Coronary artery (tissue), 2 donors: ENCODE results near the gene BHMT.
A peak's percentile ranks its signal among the peaks of the same experiment; 100 is the strongest.

Source experiments
- DNase-seq: peaks from one replicate; pipeline ENCODE4 v3.0.0-alpha.2; 2017; ENCODE audit warnings: low spot score
- H3K27ac ChIP-seq, 2 donors: fragments of 200-600 bp; sonication (generic); one replicate each; pipeline ENCODE4 v1.5.1; 2016 to 2019
- H3K4me3 ChIP-seq: fragments of 200-600 bp; sonication (generic); 2 replicates; pipeline ENCODE4 v1.5.1; 2016; ENCODE audit warnings: mild to moderate bottlenecking, moderate library complexity
- CTCF ChIP-seq: fragments of 200-600 bp; sonication (generic); IDR thresholded peaks from one replicate; pipeline ENCODE4 v1.5.1; 2019; ENCODE audit warnings: antibody characterized with exemption

BHMT gene

GRCh38 chr5:79111960-79112702 lies 522 bp downstream of the BHMT start:
- H3K4me3 ChIP-seq, result peak overlapping the region; percentile 14
- TF ChIP-seq CTCF, result no peak

GRCh38 chr5:79112703-79113058 lies 1.1 kb downstream of the BHMT start:
- TF ChIP-seq CTCF, result no peak
- Histone ChIP-seq H3K27ac (no peak overlapping the region), H3K4me3 (no peak overlapping the region)
- DNase-seq, result no peak

More at GRCh38 chr5:79111960-79112702, 522 bp downstream of the BHMT start:
- DNase-seq, result no peak
- H3K27ac ChIP-seq, result no peak overlapping the region

- no peak for TF ChIP-seq CTCF
- no peak for DNase-seq
- Histone ChIP-seq H3K27ac (no peak overlapping the region), H3K4me3 (no peak overlapping the region)
These were observed 7.9 kb downstream of the BHMT start for GRCh38 chr5:79119486-79119885.

- TF ChIP-seq CTCF, result no peak
- Histone ChIP-seq H3K4me3 (no peak overlapping the region), H3K27ac (no peak overlapping the region)
- DNase-seq, result no peak
These were observed 8.6 kb downstream of the BHMT start for GRCh38 chr5:79120221-79120620.

GRCh38 chr5:79122973-79123372 lies 11.4 kb downstream of the BHMT start:
- no peak overlapping the region for H3K4me3 ChIP-seq
- H3K27ac ChIP-seq, result no peak overlapping the region
- TF ChIP-seq CTCF, result no peak
- no peak for DNase-seq

- no peak for TF ChIP-seq CTCF
- no peak overlapping the region for H3K27ac ChIP-seq
- DNase-seq, result no peak
- no peak overlapping the region for H3K4me3 ChIP-seq
These were observed 13.0 kb downstream of the BHMT start for GRCh38 chr5:79124607-79125006.

GRCh38 chr5:79130781-79131180 lies 19.2 kb downstream of the BHMT start:
- no peak overlapping the region for H3K4me3 ChIP-seq
- DNase-seq, result no peak
- H3K27ac ChIP-seq, result no peak overlapping the region
- no peak for TF ChIP-seq CTCF
